Activated naive CD8-positive, alpha-beta T cell treated with anti-CD3 and anti-CD28 coated beads, Interleukin-2, amount 50 U/mL, for 24 hours (primary cell): ENCODE data around the gene POGZ.
"Not testable (repeated sequence)": the region's sequence is repeated elsewhere in the genome, so short reads cannot be mapped to it uniquely, and the experiment has no call there.

Experiments
- ATAC-seq: fragments of 150-1000 bp; cut with Tn5 transposase; one replicate; pipeline ENCODE4 v1.10.0; 2021
- DNase-seq: peaks from one replicate; pipeline ENCODE4 v3.0.0; 2021
- H3K27ac Mint-ChIP-seq: one replicate; pipeline ENCODE4 v1.8.0; 2021; ENCODE audit warnings: mild to moderate bottlenecking, mixed read lengths
- H3K27me3 Mint-ChIP-seq: one replicate; pipeline ENCODE4 v1.8.0; 2021; ENCODE audit warnings: mixed read lengths
- H3K36me3 Mint-ChIP-seq: one replicate; pipeline ENCODE4 v1.8.0; 2021; ENCODE audit warnings: low read depth, mixed read lengths
- H3K4me1 Mint-ChIP-seq: one replicate; pipeline ENCODE4 v1.8.0; 2021; ENCODE audit warnings: mixed read lengths
- H3K4me3 Mint-ChIP-seq: one replicate; pipeline ENCODE4 v1.8.0; 2021; ENCODE audit warnings: mild to moderate bottlenecking, moderate library complexity, mixed read lengths
- H3K9me3 Mint-ChIP-seq: one replicate; pipeline ENCODE4 v1.8.0; 2021; ENCODE audit warnings: mixed read lengths

Gene POGZ

GRCh38 chr1:151390221-151391078 is 68.8 kb downstream of the POGZ start:
- H3K27ac Mint-ChIP-seq, H3K4me1 Mint-ChIP-seq, ATAC-seq, H3K36me3 Mint-ChIP-seq, DNase-seq, H3K9me3 Mint-ChIP-seq, H3K4me3 Mint-ChIP-seq, H3K27me3 Mint-ChIP-seq: not testable (repeated sequence)

GRCh38 chr1:151386002-151386401 is 73.3 kb downstream of the POGZ start:
- H3K36me3 Mint-ChIP-seq, result no peaks in the 10 kb centered on the region
- no peak overlapping the region for H3K27ac Mint-ChIP-seq
- no peak overlapping the region for H3K4me3 Mint-ChIP-seq
- no peaks in the 10 kb centered on the region for H3K4me1 Mint-ChIP-seq
- no peaks in the 10 kb centered on the region for H3K27me3 Mint-ChIP-seq
- ATAC-seq (no peak), DNase-seq (no peak)
- H3K9me3 Mint-ChIP-seq, result no peaks in the 10 kb centered on the region

GRCh38 chr1:151384584-151384983 is 74.7 kb downstream of the POGZ start:
- Mint-ChIP-seq H3K4me3 (no peak overlapping the region), H3K9me3 (no peaks in the 10 kb centered on the region), H3K27ac (no peak overlapping the region), H3K27me3 (no peaks in the 10 kb centered on the region), H3K36me3 (no peaks in the 10 kb centered on the region), H3K4me1 (no peaks in the 10 kb centered on the region)
- ATAC-seq (no peak), DNase-seq (no peak)

GRCh38 chr1:151377150-151377884 is 82.0 kb downstream of the POGZ start:
- Mint-ChIP-seq H3K27me3 (no peaks in the 10 kb centered on the region), H3K4me3 (no peak overlapping the region), H3K36me3 (no peaks in the 10 kb centered on the region), H3K27ac (no peak overlapping the region), H3K4me1 (no peaks in the 10 kb centered on the region), H3K9me3 (no peaks in the 10 kb centered on the region)
- ATAC-seq, result no peak
- DNase-seq, result no peak

GRCh38 chr1:151373196-151373595 is 86.1 kb downstream of the POGZ start:
- no peak for DNase-seq
- ATAC-seq, result no peak
- Mint-ChIP-seq H3K27me3 (no peaks in the 10 kb centered on the region), H3K27ac (no peak overlapping the region), H3K4me3 (no peak overlapping the region), H3K36me3 (no peaks in the 10 kb centered on the region), H3K4me1 (no peaks in the 10 kb centered on the region), H3K9me3 (no peaks in the 10 kb centered on the region)

GRCh38 chr1:151372058-151372934 is 87.0 kb downstream of the POGZ start, which contains the start of gene SELENBP1:
Gene SELENBP1, minus strand, starts transcription at chr1:151372705. Its CDS starts 64 bp downstream, at chr1:151372641.
- no peaks in the 10 kb centered on the region for H3K4me1 Mint-ChIP-seq
- no peak within 1 kb of the TSS for H3K27ac Mint-ChIP-seq
- ATAC-seq (no peak), DNase-seq (no peak)
- no peak within 1 kb of the TSS for H3K4me3 Mint-ChIP-seq
- no peaks in the 10 kb centered on the region for H3K36me3 Mint-ChIP-seq
- H3K27me3 Mint-ChIP-seq, result no peaks in the 10 kb centered on the region
- H3K9me3 Mint-ChIP-seq, result no peaks in the 10 kb centered on the region

- no peaks in the 10 kb centered on the region for H3K9me3 Mint-ChIP-seq
- ATAC-seq, result no peak
- H3K27ac Mint-ChIP-seq, result no peak overlapping the region
- H3K36me3 Mint-ChIP-seq, result no peaks in the 10 kb centered on the region
- no peak for DNase-seq
- no peaks in the 10 kb centered on the region for H3K4me1 Mint-ChIP-seq
- no peaks in the 10 kb centered on the region for H3K27me3 Mint-ChIP-seq
- no peak overlapping the region for H3K4me3 Mint-ChIP-seq
Observed at GRCh38 chr1:151371370-151372057, 87.8 kb downstream of the POGZ start.

- no peak overlapping the region for H3K27ac Mint-ChIP-seq
- no peaks in the 10 kb centered on the region for H3K9me3 Mint-ChIP-seq
Observed at GRCh38 chr1:151370211-151370911, 88.9 kb downstream of the POGZ start.

GRCh38 chr1:151369621-151370048 is 89.7 kb downstream of the POGZ start:
- Mint-ChIP-seq H3K4me1 (no peaks in the 10 kb centered on the region), H3K9me3 (no peaks in the 10 kb centered on the region), H3K27ac (no peak overlapping the region), H3K27me3 (no peaks in the 10 kb centered on the region), H3K36me3 (no peaks in the 10 kb centered on the region), H3K4me3 (no peak overlapping the region)
- ATAC-seq (no peak), DNase-seq (no peak)

More at GRCh38 chr1:151370211-151370911, 88.9 kb downstream of the POGZ start:
- Mint-ChIP-seq H3K4me3 (no peak overlapping the region), H3K36me3 (no peaks in the 10 kb centered on the region), H3K27me3 (no peaks in the 10 kb centered on the region), H3K4me1 (no peaks in the 10 kb centered on the region)
- ATAC-seq (no peak), DNase-seq (no peak)

- no peak overlapping the region for H3K4me3 Mint-ChIP-seq
- H3K4me1 Mint-ChIP-seq, result no peaks in the 10 kb centered on the region
- no peaks in the 10 kb centered on the region for H3K27me3 Mint-ChIP-seq
- ATAC-seq (no peak), DNase-seq (no peak)
- no peaks in the 10 kb centered on the region for H3K9me3 Mint-ChIP-seq
- no peak overlapping the region for H3K27ac Mint-ChIP-seq
- no peaks in the 10 kb centered on the region for H3K36me3 Mint-ChIP-seq
Observed at GRCh38 chr1:151369302-151369610, 90.0 kb downstream of the POGZ start.

GRCh38 chr1:151368393-151369301 is 90.6 kb downstream of the POGZ start:
- no peak overlapping the region for H3K27ac Mint-ChIP-seq
- H3K27me3 Mint-ChIP-seq, result no peaks in the 10 kb centered on the region
- H3K4me3 Mint-ChIP-seq, result no peak overlapping the region
- no peaks in the 10 kb centered on the region for H3K9me3 Mint-ChIP-seq
- H3K4me1 Mint-ChIP-seq, result no peaks in the 10 kb centered on the region
- H3K36me3 Mint-ChIP-seq, result no peaks in the 10 kb centered on the region
- ATAC-seq, result no peak
- no peak for DNase-seq

- Mint-ChIP-seq H3K4me3 (no peak overlapping the region), H3K27me3 (no peaks in the 10 kb centered on the region), H3K27ac (no peak overlapping the region), H3K9me3 (no peaks in the 10 kb centered on the region), H3K36me3 (no peaks in the 10 kb centered on the region), H3K4me1 (no peaks in the 10 kb centered on the region)
- ATAC-seq (no peak), DNase-seq (no peak)
Observed at GRCh38 chr1:151367658-151368392, 91.5 kb downstream of the POGZ start.
